ENCODE measurements around the gene ZNF586.

DNA sequence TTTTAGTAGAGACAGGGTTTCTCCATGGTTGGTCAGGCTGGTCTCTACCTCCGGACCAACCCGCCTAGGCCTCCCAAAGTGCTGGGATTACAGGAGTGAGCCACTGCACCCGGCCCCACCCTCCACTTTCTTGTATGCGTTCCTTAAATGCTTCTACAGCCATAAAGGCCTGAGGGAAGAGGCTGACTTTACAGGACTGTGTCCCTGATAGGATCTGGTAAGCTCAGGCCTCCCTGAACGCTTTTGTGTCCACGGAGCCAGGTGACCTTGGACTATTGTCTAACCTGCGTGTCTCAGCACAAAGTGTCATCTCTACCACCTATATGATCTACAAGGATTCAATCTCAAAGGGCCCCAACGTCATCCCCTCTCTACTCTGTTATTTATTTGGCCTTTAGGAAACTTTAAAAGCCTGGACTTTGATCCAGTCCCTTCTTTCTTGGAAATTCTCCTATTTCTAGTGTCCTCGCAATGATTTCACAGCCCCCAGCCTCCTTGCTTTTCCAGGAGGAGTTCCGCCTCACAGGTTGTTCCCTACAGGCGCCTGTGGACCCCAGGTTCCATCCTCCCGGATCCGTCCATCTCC, 44.5 kb downstream of the ZNF586 start:
- TF ChIP-seq SIN3A (IDR thresholded peaks at IDR 0.05; ENCODE audit: borderline replicate concordance, insufficient read depth, low read length) (no peak), POLR2AphosphoS5 (IDR thresholded peaks at IDR 0.05; ENCODE audit: low read depth, low read length) (no peak)
